ENCODE measurements around the gene KCNMB1.

DNA sequence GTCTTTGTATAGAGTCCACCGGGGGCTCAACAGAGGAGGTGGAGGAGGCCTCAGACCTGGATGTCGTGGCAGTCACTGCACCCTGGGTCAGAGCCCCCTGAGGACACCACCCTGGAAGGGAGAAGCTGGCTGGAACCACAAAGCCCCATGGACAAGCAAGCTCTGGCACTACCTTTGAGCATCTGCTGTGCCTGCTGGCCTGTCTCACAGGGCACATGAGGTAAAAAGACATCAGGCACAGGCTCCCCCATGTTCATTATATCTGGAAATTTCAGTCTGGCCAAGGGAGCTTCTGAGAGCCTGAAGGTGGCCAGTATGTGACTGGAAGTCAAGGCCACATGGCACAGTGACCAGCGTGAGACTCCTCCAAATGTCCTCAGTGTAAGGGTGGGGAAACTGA, 22.9 kb downstream of the KCNMB1 start:
- TF ChIP-seq, protein P1, sequence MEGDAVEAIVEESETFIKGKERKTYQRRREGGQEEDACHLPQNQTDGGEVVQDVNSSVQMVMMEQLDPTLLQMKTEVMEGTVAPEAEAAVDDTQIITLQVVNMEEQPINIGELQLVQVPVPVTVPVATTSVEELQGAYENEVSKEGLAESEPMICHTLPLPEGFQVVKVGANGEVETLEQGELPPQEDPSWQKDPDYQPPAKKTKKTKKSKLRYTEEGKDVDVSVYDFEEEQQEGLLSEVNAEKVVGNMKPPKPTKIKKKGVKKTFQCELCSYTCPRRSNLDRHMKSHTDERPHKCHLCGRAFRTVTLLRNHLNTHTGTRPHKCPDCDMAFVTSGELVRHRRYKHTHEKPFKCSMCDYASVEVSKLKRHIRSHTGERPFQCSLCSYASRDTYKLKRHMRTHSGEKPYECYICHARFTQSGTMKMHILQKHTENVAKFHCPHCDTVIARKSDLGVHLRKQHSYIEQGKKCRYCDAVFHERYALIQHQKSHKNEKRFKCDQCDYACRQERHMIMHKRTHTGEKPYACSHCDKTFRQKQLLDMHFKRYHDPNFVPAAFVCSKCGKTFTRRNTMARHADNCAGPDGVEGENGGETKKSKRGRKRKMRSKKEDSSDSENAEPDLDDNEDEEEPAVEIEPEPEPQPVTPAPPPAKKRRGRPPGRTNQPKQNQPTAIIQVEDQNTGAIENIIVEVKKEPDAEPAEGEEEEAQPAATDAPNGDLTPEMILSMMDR (IDR thresholded peaks at IDR 0.05), result no peak
- no peak for TF ChIP-seq EP300 (IDR thresholded peaks at IDR 0.05)
- no peak for TF ChIP-seq POLR2A (IDR thresholded peaks at IDR 0.05)
